ENCODE measurements around the gene RBM19.

GRCh38 chr12:113954547-113954946 lies 11.6 kb downstream of the RBM19 start:
- TF ChIP-seq CTCF (IDR thresholded peaks at IDR 0.05): no peak
- no peak for TF ChIP-seq POLR2A (IDR thresholded peaks at IDR 0.05)

All from lower leg skin (tissue), 3 donors.